Panc1 (cell line): Measurements from ENCODE around the gene TNFSF11. TPM values are rescaled to one million over a fixed set of nuclear protein-coding genes. Genes with fewer than 3 reads are reported as not detected.
A peak's percentile ranks its signal among the peaks of the same experiment; 100 is the strongest.

Experiments
- ATAC-seq: fragments of 200-7000 bp; cut with Tn5 transposase; 2 replicates; pipeline ENCODE4 v1.9.1; 2020; ENCODE audit warnings: mild to moderate bottlenecking, moderate library complexity
- BruUV-seq: library from RNA; stranded (reverse); fragments of 400-500 nt; replicated peaks from 2 replicates; lab custom pipeline; 2021; lab: Mats Ljungman, UMichigan
- CTCF ChIA-PET: fragments of 300-600 bp; sonication (Branson Sonifier 250); formaldehyde crosslinking; loops from one replicate; lab custom pipeline; 2022; ENCODE audit warnings: antibody characterized with exemption; lab: Charles Lee
- POLR2A ChIA-PET: fragments of 300-600 bp; sonication (Branson Sonifier 250); formaldehyde crosslinking; loops from one replicate; lab custom pipeline; 2022; ENCODE audit warnings: antibody characterized with exemption; lab: Charles Lee
- DNase-seq: peaks from one replicate; pipeline ENCODE4 v3.0.0-alpha.2; 2010; ENCODE audit warnings: low read depth, low spot score
- H3K27ac ChIP-seq: 2 replicates; pipeline ENCODE4 v1.5.1; 2011; ENCODE audit warnings: mild to moderate bottlenecking, low read length, inconsistent platforms
- H3K27me3 ChIP-seq: fragments of 200-500 bp; sonication (Bioruptor generic); 2 replicates; pipeline ENCODE4 v1.6.0; 2014; ENCODE audit warnings: low read length, inconsistent platforms; ENCODE audit not compliant: control insufficient read depth, insufficient read depth
- H3K36me3 ChIP-seq: fragments of 200-500 bp; sonication (Bioruptor generic); 2 replicates; pipeline ENCODE4 v1.5.1; 2014; ENCODE audit warnings: inconsistent platforms, mild to moderate bottlenecking, low read length, moderate library complexity; ENCODE audit not compliant: control insufficient read depth, insufficient read depth
- H3K4me1 ChIP-seq: 2 replicates; pipeline ENCODE4 v1.5.1; 2011; ENCODE audit warnings: inconsistent platforms, mild to moderate bottlenecking, low read length, moderate library complexity; ENCODE audit not compliant: control insufficient read depth, insufficient read depth
- H3K4me3 ChIP-seq, 2 experiments: 2 replicates each; pipeline ENCODE4 v1.5.1; 2011 to 2012; ENCODE audit warnings: low read depth in 2 of 2, low read length in 2 of 2, mild to moderate bottlenecking in 2 of 2, inconsistent platforms in 1 of 2, moderate library complexity in 1 of 2
- H3K9me3 ChIP-seq: fragments of 200-500 bp; sonication (Bioruptor generic); 2 replicates; pipeline ENCODE4 v1.5.1; 2014; ENCODE audit warnings: low read depth, mild to moderate bottlenecking, inconsistent platforms, low read length, moderate library complexity; ENCODE audit not compliant: control insufficient read depth, insufficient read depth
- CTCF ChIP-seq: fragments of 450-650 bp; IDR thresholded peaks from 2 replicates; pipeline ENCODE4 v1.5.1; 2017; ENCODE audit warnings: mild to moderate bottlenecking
- POLR2AphosphoS5 ChIP-seq: IDR thresholded peaks from 2 replicates; pipeline ENCODE4 v1.6.1; 2012; ENCODE audit warnings: mild to moderate bottlenecking, low read depth, low read length, moderate library complexity
- in situ Hi-C: cut with HindIII; loops from 2 replicates; pipeline ENCODE4 v1.10.0; 2016; ENCODE audit warnings: low sequenced_read_pairs, low pct_unique_long_range_greater_than_20kb
- intact Hi-C: fragments of 100-400 bp; cut with micrococcal nuclease; formaldehyde crosslinking; loops from one replicate; pipeline ENCODE4 v1.10.0; 2022; ENCODE audit not compliant: unreplicated experiment
- total RNA-seq: library from RNA; stranded (reverse); gene quantifications from one replicate; pipeline ENCODE4 v1.2.1, GENCODE V29; 2021; ENCODE audit not compliant: unreplicated experiment
- TF ChIP-seq, protein P1 (sequence below), 2 experiments: IDR thresholded peaks; 2 replicates each; pipeline ENCODE4 v1.6.1; 2011 to 2012; ENCODE audit warnings: low read depth in 2 of 2, control low read depth in 1 of 2, low read length in 1 of 2, mild to moderate bottlenecking in 1 of 2, moderate library complexity in 1 of 2; ENCODE audit not compliant: insufficient read depth in 1 of 2

The TNFSF11 gene
- total RNA-seq, 1 experiment from 2014 or later, result not detected

DNA sequence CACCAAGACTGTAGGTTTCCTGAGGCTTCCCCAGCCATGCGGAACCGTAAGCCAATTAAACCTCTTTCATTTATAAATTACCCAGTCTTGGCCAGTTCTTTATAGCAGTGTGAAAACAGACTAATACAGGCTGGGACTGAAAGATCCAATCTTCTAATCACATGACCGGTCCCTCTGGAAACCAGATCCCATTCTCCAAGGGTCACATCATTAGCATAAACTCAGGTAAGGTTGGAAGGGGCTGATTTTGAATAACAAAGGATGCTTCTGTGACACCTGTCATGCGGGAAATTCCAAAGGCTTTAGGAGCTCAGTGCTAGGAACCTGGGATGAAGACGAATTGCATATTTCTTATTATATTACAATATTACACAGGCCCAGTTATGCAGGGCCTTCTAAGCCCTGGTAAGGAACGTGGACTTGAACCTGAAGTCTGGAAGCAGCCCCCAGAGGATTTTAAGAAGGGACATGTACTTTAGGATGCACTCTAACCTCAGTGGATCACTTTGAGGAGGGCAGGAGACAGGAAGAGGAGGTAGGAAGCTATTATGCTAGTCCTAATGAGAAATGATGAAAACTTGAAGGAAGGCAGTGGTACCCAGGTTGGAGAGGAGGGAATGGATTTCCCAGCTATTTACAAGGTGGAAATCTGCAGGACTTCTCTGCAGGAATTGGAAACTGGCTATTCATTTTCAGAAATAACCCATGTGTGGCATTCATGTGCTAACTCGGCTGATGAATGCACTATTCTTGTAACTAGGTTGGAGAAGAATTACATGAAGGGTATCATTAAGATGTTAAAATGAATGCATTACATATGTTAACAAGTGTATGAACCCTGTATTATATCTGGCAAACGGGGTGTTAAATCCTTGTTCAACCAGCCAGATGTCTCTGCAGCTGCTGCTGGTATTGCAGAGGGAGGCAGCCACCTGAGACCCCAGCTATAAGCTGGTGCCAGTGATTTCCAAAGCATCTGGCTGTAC, 19.3 kb downstream of the TNFSF11 start:
- no peak for ATAC-seq
- BruUV-seq, result no TSS peak
- no peak for DNase-seq
- ChIA-PET POLR2A (interaction anchor here (1.0 kb wide), 1 partner anchor 149 kb away, joined by 3 read pairs; no protein-coding TSS in a partner anchor), CTCF (no interaction called here)
- no peaks in the 10 kb centered on the region for H3K36me3 ChIP-seq
- TF ChIP-seq POLR2AphosphoS5, result no peak
- no peak for TF ChIP-seq CTCF
- no peaks in the 10 kb centered on the region for H3K9me3 ChIP-seq
- H3K27me3 ChIP-seq, result peaks cover 2% of the 10 kb centered on the region; the same call in 1 of the 2 replicates
- intact Hi-C loops, result no loop called here
- H3K4me1 ChIP-seq, result no peaks in the 10 kb centered on the region
- in situ Hi-C loops, result no loop called here
- H3K4me3 ChIP-seq, result no peak overlapping the region
- H3K27ac ChIP-seq, result no peak overlapping the region

- H3K4me3 ChIP-seq, result no peak overlapping the region
- H3K27me3 ChIP-seq, result peaks cover 2% of the 10 kb centered on the region; the same call in 1 of the 2 replicates
- intact Hi-C loops, result loop anchor here (5.0 kb wide), 1 partner anchor 1223 kb away; no protein-coding TSS in a partner anchor
- in situ Hi-C loops, result no loop called here
- H3K27ac ChIP-seq, result no peak overlapping the region
- no peaks in the 10 kb centered on the region for H3K9me3 ChIP-seq
- ATAC-seq (no peak), DNase-seq (peak; percentile 25)
- no peaks in the 10 kb centered on the region for H3K4me1 ChIP-seq
- ChIA-PET POLR2A (no interaction called here), CTCF (interaction anchor here (0.6 to 0.7 kb wide), 2 partner anchors 50 to 1006 kb away, joined by 3 to 4 read pairs; no protein-coding TSS in a partner anchor)
- H3K36me3 ChIP-seq, result no peaks in the 10 kb centered on the region
- TF ChIP-seq CTCF, result peak; percentile 73
- TF ChIP-seq, protein P1, sequence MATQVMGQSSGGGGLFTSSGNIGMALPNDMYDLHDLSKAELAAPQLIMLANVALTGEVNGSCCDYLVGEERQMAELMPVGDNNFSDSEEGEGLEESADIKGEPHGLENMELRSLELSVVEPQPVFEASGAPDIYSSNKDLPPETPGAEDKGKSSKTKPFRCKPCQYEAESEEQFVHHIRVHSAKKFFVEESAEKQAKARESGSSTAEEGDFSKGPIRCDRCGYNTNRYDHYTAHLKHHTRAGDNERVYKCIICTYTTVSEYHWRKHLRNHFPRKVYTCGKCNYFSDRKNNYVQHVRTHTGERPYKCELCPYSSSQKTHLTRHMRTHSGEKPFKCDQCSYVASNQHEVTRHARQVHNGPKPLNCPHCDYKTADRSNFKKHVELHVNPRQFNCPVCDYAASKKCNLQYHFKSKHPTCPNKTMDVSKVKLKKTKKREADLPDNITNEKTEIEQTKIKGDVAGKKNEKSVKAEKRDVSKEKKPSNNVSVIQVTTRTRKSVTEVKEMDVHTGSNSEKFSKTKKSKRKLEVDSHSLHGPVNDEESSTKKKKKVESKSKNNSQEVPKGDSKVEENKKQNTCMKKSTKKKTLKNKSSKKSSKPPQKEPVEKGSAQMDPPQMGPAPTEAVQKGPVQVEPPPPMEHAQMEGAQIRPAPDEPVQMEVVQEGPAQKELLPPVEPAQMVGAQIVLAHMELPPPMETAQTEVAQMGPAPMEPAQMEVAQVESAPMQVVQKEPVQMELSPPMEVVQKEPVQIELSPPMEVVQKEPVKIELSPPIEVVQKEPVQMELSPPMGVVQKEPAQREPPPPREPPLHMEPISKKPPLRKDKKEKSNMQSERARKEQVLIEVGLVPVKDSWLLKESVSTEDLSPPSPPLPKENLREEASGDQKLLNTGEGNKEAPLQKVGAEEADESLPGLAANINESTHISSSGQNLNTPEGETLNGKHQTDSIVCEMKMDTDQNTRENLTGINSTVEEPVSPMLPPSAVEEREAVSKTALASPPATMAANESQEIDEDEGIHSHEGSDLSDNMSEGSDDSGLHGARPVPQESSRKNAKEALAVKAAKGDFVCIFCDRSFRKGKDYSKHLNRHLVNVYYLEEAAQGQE (IDR thresholded peaks at IDR 0.05; ENCODE audit: insufficient read depth in 1 of 2, low read depth in 2 of 2, low read length in 1 of 2), result no peak
- BruUV-seq, result no TSS peak
Observed at GRCh38 chr13:42594481-42595252, 20.7 kb downstream of the TNFSF11 start.
